ENCODE data around the gene MCF2L.

- TF ChIP-seq, protein P1, sequence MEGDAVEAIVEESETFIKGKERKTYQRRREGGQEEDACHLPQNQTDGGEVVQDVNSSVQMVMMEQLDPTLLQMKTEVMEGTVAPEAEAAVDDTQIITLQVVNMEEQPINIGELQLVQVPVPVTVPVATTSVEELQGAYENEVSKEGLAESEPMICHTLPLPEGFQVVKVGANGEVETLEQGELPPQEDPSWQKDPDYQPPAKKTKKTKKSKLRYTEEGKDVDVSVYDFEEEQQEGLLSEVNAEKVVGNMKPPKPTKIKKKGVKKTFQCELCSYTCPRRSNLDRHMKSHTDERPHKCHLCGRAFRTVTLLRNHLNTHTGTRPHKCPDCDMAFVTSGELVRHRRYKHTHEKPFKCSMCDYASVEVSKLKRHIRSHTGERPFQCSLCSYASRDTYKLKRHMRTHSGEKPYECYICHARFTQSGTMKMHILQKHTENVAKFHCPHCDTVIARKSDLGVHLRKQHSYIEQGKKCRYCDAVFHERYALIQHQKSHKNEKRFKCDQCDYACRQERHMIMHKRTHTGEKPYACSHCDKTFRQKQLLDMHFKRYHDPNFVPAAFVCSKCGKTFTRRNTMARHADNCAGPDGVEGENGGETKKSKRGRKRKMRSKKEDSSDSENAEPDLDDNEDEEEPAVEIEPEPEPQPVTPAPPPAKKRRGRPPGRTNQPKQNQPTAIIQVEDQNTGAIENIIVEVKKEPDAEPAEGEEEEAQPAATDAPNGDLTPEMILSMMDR (IDR thresholded peaks at IDR 0.05; ENCODE audit: low read length): no peak
- no peak for TF ChIP-seq EZH2 (optimal IDR thresholded peaks at IDR 0.05; ENCODE audit: low read depth, low read length)
- TF ChIP-seq EZH2phosphoT487 (IDR thresholded peaks at IDR 0.05; ENCODE audit: low read length): no peak
Observed at GRCh38 chr13:113040031-113040430, 71.0 kb downstream of the MCF2L start.
